ENCODE data around the gene GLTP. TPM values are rescaled to one million over a fixed set of nuclear protein-coding genes. Genes with fewer than 3 reads are reported as not detected.

The GLTP gene
- total RNA-seq, 1 experiment from 2014 or later, result 15.5 TPM

DNA sequence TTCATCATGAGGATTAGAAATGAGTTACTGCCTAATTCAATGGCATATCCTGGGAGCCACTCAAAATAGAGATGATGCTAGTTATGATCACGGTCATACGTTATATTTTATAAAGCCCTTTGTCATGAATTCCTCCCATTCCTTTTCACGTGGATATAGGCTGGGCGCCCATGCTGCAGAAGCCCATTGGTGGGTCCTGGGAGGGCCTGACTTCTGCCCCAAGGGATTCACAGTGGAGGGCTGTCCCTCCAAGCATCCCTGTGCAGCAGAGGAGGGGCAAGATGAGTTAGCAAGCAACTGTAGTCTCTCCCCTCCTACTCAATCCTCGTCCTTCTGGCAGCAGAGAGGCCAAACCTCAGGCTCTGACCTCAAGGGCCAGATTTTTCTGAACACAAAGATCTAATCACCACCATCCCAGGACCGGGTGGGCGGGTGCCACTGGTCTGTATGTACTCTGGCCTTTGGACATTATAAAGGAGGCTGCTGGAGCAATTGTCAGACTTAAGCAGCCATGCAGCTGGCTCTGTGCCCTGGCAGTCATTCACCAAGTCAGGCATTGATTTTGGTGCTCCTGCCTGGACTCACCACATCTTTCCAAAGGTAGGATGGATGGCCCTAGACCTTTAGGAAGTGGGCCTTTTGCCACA lies 8.6 kb downstream of the GLTP start:
- H3K18ac ChIP-seq (ENCODE audit: insufficient read length, low read depth, low read length), result no peak overlapping the region
- H3K27ac Mint-ChIP-seq, result no peak overlapping the region; a peak in 2 of 7 replicates
- no peaks in the 10 kb centered on the region; the same call in 1 of the 2 replicates for H3K79me2 ChIP-seq (ENCODE audit: insufficient read depth, low read length)

More for the DNA sequence above, 8.6 kb downstream of the GLTP start:
- Histone ChIP-seq H3K27me3 (ENCODE audit: insufficient read depth, low read length) (no peaks in the 10 kb centered on the region), H3K56ac (ENCODE audit: insufficient read length, low read depth, low read length) (no peak overlapping the region), H3K79me1 (ENCODE audit: insufficient read depth, low read depth, low read length, poor library complexity, severe bottlenecking) (peaks cover 2% of the 10 kb centered on the region), H4K5ac (ENCODE audit: insufficient read length, low read depth, low read length) (no peak overlapping the region), H3T11ph (ENCODE audit: low read length) (no peak overlapping the region), H2BK120ac (ENCODE audit: low read depth, low read length, poor library complexity, severe bottlenecking) (no peak overlapping the region), H3K27ac (ENCODE audit: insufficient read length, low read depth, low read length) (no peak overlapping the region), H4K91ac (ENCODE audit: insufficient read length, low read depth, low read length) (no peak overlapping the region), H2AK5ac (ENCODE audit: insufficient read length, low read length) (no peak overlapping the region), H3K23ac (ENCODE audit: insufficient read length, low read depth, low read length) (no peak overlapping the region), H2BK15ac (ENCODE audit: low read depth, low read length) (no peak overlapping the region), H3K4me2 (ENCODE audit: insufficient read depth, insufficient read length, low read length) (no peak overlapping the region), H3K9me3 (ENCODE audit: control insufficient read depth, low read depth, low read length) (no peaks in the 10 kb centered on the region), H2BK12ac (ENCODE audit: insufficient read length, low read depth, low read length) (no peak overlapping the region), H2BK20ac (ENCODE audit: low read depth, low read length, poor library complexity, severe bottlenecking) (no peak overlapping the region), H3K14ac (ENCODE audit: insufficient read depth, low read length) (peak overlapping the region; percentile 58; the same call in 1 of the 2 replicates), H2AFZ (ENCODE audit: low read length) (no peak overlapping the region), H3K4me1 (ENCODE audit: insufficient read depth, low read length) (no peaks in the 10 kb centered on the region), H3K9ac (ENCODE audit: extremely low read depth, insufficient read length, low read length) (no peak overlapping the region), H4K8ac (replicated peaks; ENCODE audit: insufficient read length, low read depth, low read length) (no peak overlapping the region), H3K4ac (ENCODE audit: low read depth, low read length) (no peak overlapping the region), H2BK5ac (ENCODE audit: insufficient read length, low read length) (no peak overlapping the region), H4K20me1 (ENCODE audit: control insufficient read depth, insufficient read depth, insufficient read length) (no peaks in the 10 kb centered on the region), H3K23me2 (ENCODE audit: insufficient read length, low read depth, low read length, poor library complexity, severe bottlenecking) (no peaks in the 10 kb centered on the region)
- peaks cover 0 to 1% (median 0%) of the 10 kb centered on the region in 3 experiments; a peak in 2 of 7 replicates for H3K36me3 Mint-ChIP-seq (ENCODE audit: insufficient read depth in 1 of 3, low read depth in 3 of 3)
- DNase-seq, result no peak
- no peaks in the 10 kb centered on the region for H3K9me3 Mint-ChIP-seq
- no CpG with 5 or more reads among the region's 7 CpGs for WGBS (ENCODE audit: extremely low coverage, insufficient read length, low lambda C conversion rate)
- H3K27me3 Mint-ChIP-seq (ENCODE audit: low read depth), result no peaks in the 10 kb centered on the region
- TF ChIP-seq, protein P1, sequence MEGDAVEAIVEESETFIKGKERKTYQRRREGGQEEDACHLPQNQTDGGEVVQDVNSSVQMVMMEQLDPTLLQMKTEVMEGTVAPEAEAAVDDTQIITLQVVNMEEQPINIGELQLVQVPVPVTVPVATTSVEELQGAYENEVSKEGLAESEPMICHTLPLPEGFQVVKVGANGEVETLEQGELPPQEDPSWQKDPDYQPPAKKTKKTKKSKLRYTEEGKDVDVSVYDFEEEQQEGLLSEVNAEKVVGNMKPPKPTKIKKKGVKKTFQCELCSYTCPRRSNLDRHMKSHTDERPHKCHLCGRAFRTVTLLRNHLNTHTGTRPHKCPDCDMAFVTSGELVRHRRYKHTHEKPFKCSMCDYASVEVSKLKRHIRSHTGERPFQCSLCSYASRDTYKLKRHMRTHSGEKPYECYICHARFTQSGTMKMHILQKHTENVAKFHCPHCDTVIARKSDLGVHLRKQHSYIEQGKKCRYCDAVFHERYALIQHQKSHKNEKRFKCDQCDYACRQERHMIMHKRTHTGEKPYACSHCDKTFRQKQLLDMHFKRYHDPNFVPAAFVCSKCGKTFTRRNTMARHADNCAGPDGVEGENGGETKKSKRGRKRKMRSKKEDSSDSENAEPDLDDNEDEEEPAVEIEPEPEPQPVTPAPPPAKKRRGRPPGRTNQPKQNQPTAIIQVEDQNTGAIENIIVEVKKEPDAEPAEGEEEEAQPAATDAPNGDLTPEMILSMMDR (conservative IDR thresholded peaks at IDR 0.05), result no peak
- H3K4me3 Mint-ChIP-seq, result no peak overlapping the region
- H3K4me1 Mint-ChIP-seq, result peaks cover 5 to 6% of the 10 kb centered on the region in 2 experiments; a peak in 1 of 4 replicates

All from H9 (cell line).